Esophagus squamous epithelium (tissue), 4 donors: ENCODE measurements around the gene C9orf85.

ENCODE experiments used
- CTCF ChIP-seq, 6 experiments: fragments of 450-650 bp in 4 of 6; fragments of 200-600 bp in 2 of 6; sonication (generic) in 2 of 6; IDR thresholded peaks; one replicate each; pipeline ENCODE4 v1.5.1; 2016 to 2019; ENCODE audit warnings: antibody characterized with exemption in 6 of 6, mild to moderate bottlenecking in 4 of 6, moderate library complexity in 4 of 6
- POLR2A ChIP-seq, 4 donors: fragments of 450-650 bp; IDR thresholded peaks; one replicate each; pipeline ENCODE4 v1.6.1; 2017; ENCODE audit warnings: antibody characterized with exemption in 4 of 4, mild to moderate bottlenecking in 4 of 4, moderate library complexity in 3 of 4

GRCh38 chr9:71863631-71864030 is 47.8 kb upstream of the C9orf85 start:
- TF ChIP-seq CTCF (IDR thresholded peaks at IDR 0.05) (no peak), POLR2A (IDR thresholded peaks at IDR 0.05) (no peak)
